ENCODE results near the gene CCL24. TPM values are rescaled to one million over a fixed set of nuclear protein-coding genes. Genes with fewer than 3 reads are reported as not detected.
A peak's percentile ranks its signal among the peaks of the same experiment; 100 is the strongest.
"Not testable (repeated sequence)": the region's sequence is repeated elsewhere in the genome, so short reads cannot be mapped to it uniquely, and the experiment has no call there.

The CCL24 gene
- total RNA-seq, 1 experiment from 2014 or later: 0.68 TPM

DNA sequence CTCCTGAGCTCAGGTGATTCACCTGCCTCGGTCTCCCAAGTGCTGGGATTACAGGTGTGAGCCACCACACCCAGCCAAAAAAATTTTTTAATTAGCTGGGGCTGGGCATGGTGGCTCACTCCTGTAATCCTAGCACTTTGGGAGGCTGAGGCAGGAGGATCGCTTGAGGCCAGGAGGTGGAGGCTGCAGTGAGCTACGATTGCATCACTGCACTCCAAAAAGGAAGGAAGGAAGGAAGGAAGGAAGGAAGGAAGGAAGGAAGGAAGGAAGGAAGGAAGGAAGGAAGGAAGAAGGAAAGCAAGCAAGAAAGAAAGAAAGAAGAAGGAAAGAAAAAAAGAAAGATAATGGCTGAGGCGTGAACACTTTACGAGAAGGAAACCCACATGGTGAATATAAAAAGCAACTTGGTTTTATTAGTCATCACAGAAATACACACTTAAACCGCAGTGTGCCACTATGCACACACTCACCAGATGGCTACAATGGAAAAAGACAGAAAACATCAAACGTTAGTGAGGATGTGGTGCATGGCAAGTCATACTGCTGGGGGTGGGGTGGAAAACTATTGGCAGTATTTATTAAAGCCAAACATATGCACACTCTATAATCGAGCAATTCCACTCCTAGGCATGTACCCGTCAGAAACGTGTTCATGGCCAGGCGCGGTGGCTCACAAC, 37.2 kb downstream of the CCL24 start:
- TF ChIP-seq, protein P1, sequence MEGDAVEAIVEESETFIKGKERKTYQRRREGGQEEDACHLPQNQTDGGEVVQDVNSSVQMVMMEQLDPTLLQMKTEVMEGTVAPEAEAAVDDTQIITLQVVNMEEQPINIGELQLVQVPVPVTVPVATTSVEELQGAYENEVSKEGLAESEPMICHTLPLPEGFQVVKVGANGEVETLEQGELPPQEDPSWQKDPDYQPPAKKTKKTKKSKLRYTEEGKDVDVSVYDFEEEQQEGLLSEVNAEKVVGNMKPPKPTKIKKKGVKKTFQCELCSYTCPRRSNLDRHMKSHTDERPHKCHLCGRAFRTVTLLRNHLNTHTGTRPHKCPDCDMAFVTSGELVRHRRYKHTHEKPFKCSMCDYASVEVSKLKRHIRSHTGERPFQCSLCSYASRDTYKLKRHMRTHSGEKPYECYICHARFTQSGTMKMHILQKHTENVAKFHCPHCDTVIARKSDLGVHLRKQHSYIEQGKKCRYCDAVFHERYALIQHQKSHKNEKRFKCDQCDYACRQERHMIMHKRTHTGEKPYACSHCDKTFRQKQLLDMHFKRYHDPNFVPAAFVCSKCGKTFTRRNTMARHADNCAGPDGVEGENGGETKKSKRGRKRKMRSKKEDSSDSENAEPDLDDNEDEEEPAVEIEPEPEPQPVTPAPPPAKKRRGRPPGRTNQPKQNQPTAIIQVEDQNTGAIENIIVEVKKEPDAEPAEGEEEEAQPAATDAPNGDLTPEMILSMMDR (IDR thresholded peaks at IDR 0.05; ENCODE audit: unreplicated experiment): no peak
- DNase-seq: peak; percentile 1
- CTCF ChIA-PET: interaction anchor here (0.6 kb wide), 1 partner anchor 187 kb away, joined by 4 read pairs; no protein-coding TSS in a partner anchor
- intact Hi-C loops (cut with micrococcal nuclease; ENCODE audit: unreplicated experiment): no loop called here
- Mint-ChIP-seq H3K36me3 (ENCODE audit: insufficient read depth, unreplicated experiment) (no peaks in the 10 kb centered on the region), H3K27ac (ENCODE audit: unreplicated experiment) (no peak overlapping the region), H3K9me3 (ENCODE audit: low read depth, unreplicated experiment) (no peaks in the 10 kb centered on the region), H3K27me3 (ENCODE audit: unreplicated experiment) (peaks cover 27% of the 10 kb centered on the region), H3K4me3 (ENCODE audit: low read depth, unreplicated experiment) (no peak overlapping the region), H3K4me1 (ENCODE audit: low read depth, unreplicated experiment) (peaks cover 11% of the 10 kb centered on the region)
- BruUV-seq (replicated peaks): no TSS peak

DNA sequence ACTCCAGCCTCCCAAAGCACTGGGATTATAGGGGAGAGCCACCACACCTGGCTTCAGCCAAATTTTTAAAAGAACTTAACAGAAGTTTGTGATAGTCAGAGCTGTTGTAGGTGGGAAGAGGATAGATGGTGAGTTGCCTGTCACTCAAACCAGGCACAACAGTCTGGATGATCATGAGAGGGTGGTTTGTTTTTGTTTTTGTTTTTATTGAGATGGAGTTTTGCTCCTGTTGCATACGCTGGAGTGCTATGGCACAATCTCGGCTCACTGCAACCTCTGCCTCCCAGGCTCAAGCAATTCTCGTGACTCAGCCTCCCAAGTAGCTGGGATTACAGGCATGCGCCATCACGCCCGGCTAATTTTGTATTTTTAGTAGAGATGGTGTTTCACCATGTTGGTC, 39.6 kb downstream of the CCL24 start:
- H3K36me3 Mint-ChIP-seq (ENCODE audit: insufficient read depth, unreplicated experiment); intact Hi-C loops (cut with micrococcal nuclease; ENCODE audit: unreplicated experiment); BruUV-seq (replicated peaks); H3K27me3 Mint-ChIP-seq (ENCODE audit: unreplicated experiment); CTCF ChIA-PET; H3K9me3 Mint-ChIP-seq (ENCODE audit: low read depth, unreplicated experiment); H3K4me3 Mint-ChIP-seq (ENCODE audit: low read depth, unreplicated experiment); DNase-seq; H3K27ac Mint-ChIP-seq (ENCODE audit: unreplicated experiment): not testable (repeated sequence)
- H3K4me1 Mint-ChIP-seq (ENCODE audit: low read depth, unreplicated experiment): peaks cover 11% of the 10 kb centered on the region

DNA sequence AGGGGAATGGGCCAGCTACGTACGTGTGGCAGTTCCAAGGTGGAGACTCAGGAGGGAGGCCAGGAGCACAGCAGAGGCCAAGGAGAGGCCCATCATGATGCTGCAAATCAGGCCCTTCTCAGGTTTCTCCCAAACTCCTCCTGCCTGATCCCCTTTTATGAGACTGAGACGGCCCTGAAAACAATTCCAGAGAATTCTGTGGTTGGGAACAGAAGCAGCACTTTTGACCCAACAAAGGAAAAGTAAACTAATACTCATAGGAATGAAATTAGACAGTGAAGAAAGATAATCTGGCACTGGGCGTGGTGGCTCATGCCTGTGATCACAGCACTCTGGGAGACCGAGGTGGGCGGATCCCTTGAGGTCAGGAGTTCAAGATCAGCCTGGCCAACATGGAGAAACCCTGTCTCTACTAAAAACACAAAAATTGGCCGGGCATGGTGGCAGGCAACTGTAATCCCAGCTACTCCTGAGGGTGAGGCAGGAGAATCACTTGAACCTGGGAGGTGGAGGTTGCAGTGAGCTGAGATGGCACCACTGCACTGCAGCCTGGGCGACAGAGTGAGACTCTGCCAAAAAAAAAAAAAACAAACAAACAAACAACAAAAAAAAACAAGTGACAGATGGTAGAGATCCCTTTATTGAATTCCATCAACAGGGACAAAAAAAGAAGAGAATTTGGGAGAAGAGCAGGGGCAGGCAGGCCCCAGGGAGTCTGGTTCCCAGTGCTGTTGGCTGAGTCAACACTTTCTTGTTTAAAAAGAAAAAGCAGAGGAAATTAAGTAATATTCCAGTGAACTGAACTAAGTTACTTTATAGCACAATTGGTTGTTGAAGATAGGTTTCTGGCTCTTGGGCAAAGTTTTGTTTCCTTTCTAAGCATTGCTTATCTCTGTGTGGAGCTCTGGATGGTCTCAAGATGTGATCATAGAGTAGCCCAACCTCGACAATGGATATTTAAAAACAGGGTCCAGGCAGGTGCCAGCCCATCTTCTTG, 41.2 kb downstream of the CCL24 start, which contains the start of gene CCL26:
Gene CCL26 (minus strand): TSS at position 131 of the 997 bp plus-strand sequence. CDS start 35 bp downstream, at position 96.
- peaks cover 11% of the 10 kb centered on the region for H3K4me1 Mint-ChIP-seq (ENCODE audit: low read depth, unreplicated experiment)
- peak; percentile 21 for DNase-seq

DNA sequence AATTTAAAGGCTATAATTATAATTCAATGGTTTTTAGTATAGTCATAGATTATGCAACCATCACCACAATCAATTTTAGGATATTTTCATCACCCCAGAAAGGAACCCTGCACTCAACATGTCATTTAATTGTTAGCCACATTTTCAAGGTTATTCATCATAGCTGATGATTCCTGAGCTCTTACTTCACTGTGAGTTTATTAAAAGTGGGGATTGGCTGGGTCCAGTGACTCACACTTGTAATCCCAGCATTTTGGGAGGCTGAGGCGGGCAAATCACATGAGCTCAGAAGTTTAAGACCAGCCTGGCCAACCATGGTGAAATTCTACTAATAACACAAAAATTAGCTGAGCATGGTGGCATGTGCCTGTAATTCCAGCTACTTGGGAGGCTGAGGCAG, 42.4 kb downstream of the CCL24 start:
- no peak for DNase-seq
- Mint-ChIP-seq H3K4me1 (ENCODE audit: low read depth, unreplicated experiment) (peaks cover 11% of the 10 kb centered on the region), H3K9me3 (ENCODE audit: low read depth, unreplicated experiment) (no peaks in the 10 kb centered on the region), H3K27me3 (ENCODE audit: unreplicated experiment) (no peaks in the 10 kb centered on the region), H3K27ac (ENCODE audit: unreplicated experiment) (no peak overlapping the region), H3K36me3 (ENCODE audit: insufficient read depth, unreplicated experiment) (no peaks in the 10 kb centered on the region), H3K4me3 (ENCODE audit: low read depth, unreplicated experiment) (no peak overlapping the region)
- BruUV-seq (replicated peaks): no TSS peak
- intact Hi-C loops (cut with micrococcal nuclease; ENCODE audit: unreplicated experiment): no loop called here
- CTCF ChIA-PET: interaction anchor here (0.6 kb wide), 1 partner anchor 19 kb away, joined by 3 read pairs; no protein-coding TSS in a partner anchor
- TF ChIP-seq, protein P1 (IDR thresholded peaks at IDR 0.05; ENCODE audit: unreplicated experiment): no peak

More for the DNA sequence above, 41.2 kb downstream of the CCL24 start, which contains the start of gene CCL26:
- Mint-ChIP-seq H3K36me3 (ENCODE audit: insufficient read depth, unreplicated experiment) (no peaks in the 10 kb centered on the region), H3K4me3 (ENCODE audit: low read depth, unreplicated experiment) (no peak within 1 kb of the TSS), H3K27me3 (ENCODE audit: unreplicated experiment) (no peaks in the 10 kb centered on the region), H3K27ac (ENCODE audit: unreplicated experiment) (no peak within 1 kb of the TSS), H3K9me3 (ENCODE audit: low read depth, unreplicated experiment) (no peaks in the 10 kb centered on the region)
- CTCF ChIA-PET: no interaction called here
- TF ChIP-seq, protein P1 (IDR thresholded peaks at IDR 0.05; ENCODE audit: unreplicated experiment): no peak
- intact Hi-C loops (cut with micrococcal nuclease; ENCODE audit: unreplicated experiment): no loop called here
- BruUV-seq (replicated peaks): no TSS peak
